Type B pancreatic cell (in vitro differentiated cells): ENCODE results near the gene OBSCN. TPM values are rescaled to one million over a fixed set of nuclear protein-coding genes. Genes with fewer than 3 reads are reported as not detected.
A peak's percentile ranks its signal among the peaks of the same experiment; 100 is the strongest.

Experiments
- DNase-seq: peaks from one replicate; pipeline ENCODE4 v3.0.0; 2021; ENCODE audit warnings: mixed read lengths; ENCODE audit not compliant: unreplicated experiment; ENCODE audit errors: extremely low spot score
- H3K27ac Mint-ChIP-seq: 2 replicates; pipeline ENCODE4 v1.8.0; 2021; ENCODE audit warnings: mild to moderate bottlenecking, mixed read lengths
- H3K27me3 Mint-ChIP-seq: 2 replicates; pipeline ENCODE4 v1.8.0; 2021; ENCODE audit warnings: mixed read lengths
- H3K36me3 Mint-ChIP-seq: 2 replicates; pipeline ENCODE4 v1.8.0; 2021; ENCODE audit warnings: mixed read lengths
- H3K4me1 Mint-ChIP-seq: one replicate; pipeline ENCODE4 v1.8.0; 2021; ENCODE audit warnings: mixed read lengths; ENCODE audit not compliant: unreplicated experiment
- H3K4me3 Mint-ChIP-seq: 2 replicates; pipeline ENCODE4 v1.8.0; 2021; ENCODE audit warnings: mild to moderate bottlenecking, mixed read lengths
- H3K9me3 Mint-ChIP-seq: 2 replicates; pipeline ENCODE4 v1.8.0; 2021; ENCODE audit warnings: mixed read lengths
- total RNA-seq: library from RNA; stranded (reverse); gene quantifications from 2 replicates; pipeline ENCODE4 v1.2.1, GENCODE V29; 2021; ENCODE audit warnings: low replicate concordance
- TF ChIP-seq, protein P1 (sequence below): fragments of 200-600 bp; sonication (generic); conservative IDR thresholded peaks from 2 replicates; pipeline ENCODE4 v1.5.0; 2021; ENCODE audit warnings: antibody characterized with exemption, mild to moderate bottlenecking

Gene OBSCN
- total RNA-seq, 1 donor from 2014 or later: 48.9 TPM

DNA sequence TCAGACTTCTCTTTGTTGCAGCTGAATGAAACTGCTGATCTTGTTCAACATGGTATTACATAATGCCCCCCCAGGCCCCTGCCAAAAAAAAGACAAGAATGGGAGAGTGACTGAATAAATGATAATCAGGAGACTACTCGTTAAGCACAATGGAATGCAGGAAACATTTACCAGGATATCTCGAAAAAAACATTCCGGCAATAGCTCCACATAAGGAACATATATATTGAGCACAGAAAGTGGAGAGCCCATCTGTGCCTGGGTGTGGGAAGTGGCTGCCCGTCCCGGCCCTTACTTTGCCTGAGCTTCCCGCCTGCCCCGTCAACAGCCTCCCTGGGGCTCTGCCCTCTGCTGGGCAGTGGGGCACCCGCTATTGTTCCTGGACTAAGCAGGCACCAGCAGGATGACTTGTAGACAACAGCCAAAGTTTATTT is 185.4 kb downstream of the OBSCN start:
- Mint-ChIP-seq H3K36me3 (peaks cover 4% of the 10 kb centered on the region), H3K4me3 (no peak overlapping the region), H3K27me3 (no peaks in the 10 kb centered on the region), H3K9me3 (no peaks in the 10 kb centered on the region), H3K27ac (peak overlapping the region; percentile 41), H3K4me1 (no peaks in the 10 kb centered on the region)
- TF ChIP-seq, protein P1, sequence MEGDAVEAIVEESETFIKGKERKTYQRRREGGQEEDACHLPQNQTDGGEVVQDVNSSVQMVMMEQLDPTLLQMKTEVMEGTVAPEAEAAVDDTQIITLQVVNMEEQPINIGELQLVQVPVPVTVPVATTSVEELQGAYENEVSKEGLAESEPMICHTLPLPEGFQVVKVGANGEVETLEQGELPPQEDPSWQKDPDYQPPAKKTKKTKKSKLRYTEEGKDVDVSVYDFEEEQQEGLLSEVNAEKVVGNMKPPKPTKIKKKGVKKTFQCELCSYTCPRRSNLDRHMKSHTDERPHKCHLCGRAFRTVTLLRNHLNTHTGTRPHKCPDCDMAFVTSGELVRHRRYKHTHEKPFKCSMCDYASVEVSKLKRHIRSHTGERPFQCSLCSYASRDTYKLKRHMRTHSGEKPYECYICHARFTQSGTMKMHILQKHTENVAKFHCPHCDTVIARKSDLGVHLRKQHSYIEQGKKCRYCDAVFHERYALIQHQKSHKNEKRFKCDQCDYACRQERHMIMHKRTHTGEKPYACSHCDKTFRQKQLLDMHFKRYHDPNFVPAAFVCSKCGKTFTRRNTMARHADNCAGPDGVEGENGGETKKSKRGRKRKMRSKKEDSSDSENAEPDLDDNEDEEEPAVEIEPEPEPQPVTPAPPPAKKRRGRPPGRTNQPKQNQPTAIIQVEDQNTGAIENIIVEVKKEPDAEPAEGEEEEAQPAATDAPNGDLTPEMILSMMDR: peak; percentile 42
- no peak for DNase-seq

GRCh38 chr1:228393811-228394570 is 186.1 kb downstream of the OBSCN start:
- TF ChIP-seq, protein P1: no peak
- H3K27ac Mint-ChIP-seq: peak overlapping the region; percentile 41
- no peaks in the 10 kb centered on the region for H3K27me3 Mint-ChIP-seq
- H3K4me3 Mint-ChIP-seq: no peak overlapping the region
- no peaks in the 10 kb centered on the region for H3K9me3 Mint-ChIP-seq
- no peak for DNase-seq
- H3K36me3 Mint-ChIP-seq: peaks cover 4% of the 10 kb centered on the region
- no peaks in the 10 kb centered on the region for H3K4me1 Mint-ChIP-seq

- Mint-ChIP-seq H3K4me1 (no peaks in the 10 kb centered on the region), H3K4me3 (no peak overlapping the region), H3K9me3 (no peaks in the 10 kb centered on the region), H3K36me3 (peaks cover 4% of the 10 kb centered on the region), H3K27me3 (no peaks in the 10 kb centered on the region), H3K27ac (no peak overlapping the region)
- TF ChIP-seq, protein P1: no peak
- DNase-seq: no peak
These were observed 186.9 kb downstream of the OBSCN start for GRCh38 chr1:228394571-228395394.

DNA sequence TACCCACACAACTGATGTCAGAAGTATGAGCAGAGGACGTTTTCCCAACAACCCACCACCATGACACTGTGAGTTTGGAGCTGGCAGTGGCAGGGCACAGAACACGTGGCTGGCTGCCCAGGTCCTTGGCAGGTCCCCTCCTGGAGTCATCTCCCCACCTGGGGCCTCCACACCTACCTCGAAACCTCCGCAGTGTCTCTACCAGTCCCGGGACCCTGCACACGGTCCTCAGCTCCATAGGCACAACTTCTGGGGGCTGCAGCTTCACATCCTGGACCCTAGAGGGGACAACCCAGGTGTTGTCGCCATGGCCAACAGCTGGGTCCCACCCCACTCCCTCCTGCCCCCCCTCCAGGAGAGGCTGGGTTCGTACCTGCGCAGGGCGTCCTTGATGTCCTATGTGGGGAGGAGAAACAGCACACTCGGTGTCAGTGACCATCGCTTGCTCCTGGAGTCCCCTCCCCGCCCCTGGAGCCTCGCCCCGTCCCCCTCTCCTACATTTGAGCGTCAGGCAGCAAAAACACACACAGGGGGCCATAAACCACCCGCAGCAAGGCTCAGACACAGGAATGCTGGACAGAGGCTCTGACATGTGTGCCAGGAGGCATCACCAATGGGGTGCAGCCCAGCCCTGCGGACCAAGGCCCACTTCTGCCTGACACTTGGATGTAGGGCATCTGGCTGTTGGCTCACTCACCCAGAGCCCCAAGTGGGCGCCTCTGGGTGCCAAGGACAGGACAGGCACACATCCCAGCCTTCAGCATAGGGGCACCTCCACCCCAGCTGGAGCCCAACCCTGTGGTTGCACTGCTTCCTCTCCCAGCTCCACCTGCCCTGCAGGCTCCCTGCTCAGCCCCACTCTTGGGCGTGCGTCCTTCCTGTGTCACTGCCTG is 189.2 kb downstream of the OBSCN start:
- TF ChIP-seq, protein P1: no peak
- DNase-seq: no peak
- Mint-ChIP-seq H3K36me3 (peaks cover 4% of the 10 kb centered on the region), H3K9me3 (no peaks in the 10 kb centered on the region), H3K4me3 (no peak overlapping the region), H3K4me1 (peaks cover 4% of the 10 kb centered on the region), H3K27ac (no peak overlapping the region), H3K27me3 (no peaks in the 10 kb centered on the region)

DNA sequence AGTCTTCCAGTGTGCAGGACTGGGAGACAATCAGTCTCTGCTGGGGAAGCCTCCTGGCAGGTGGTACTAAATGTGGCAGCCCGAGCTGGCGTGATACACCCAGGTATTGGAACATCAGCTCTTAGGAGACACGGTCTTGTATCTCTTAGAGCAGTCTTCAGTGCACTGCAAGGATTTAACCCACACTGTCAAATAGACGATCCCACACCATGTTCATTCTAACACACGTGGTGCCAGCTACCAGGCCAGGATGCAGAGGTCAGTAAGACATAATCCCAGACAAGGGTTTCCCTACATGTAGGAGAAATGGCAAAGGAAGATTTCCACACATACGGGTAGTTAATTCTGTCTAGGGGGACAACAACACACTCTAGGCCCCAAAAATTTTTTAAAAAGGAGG is 190.1 kb downstream of the OBSCN start:
- H3K9me3 Mint-ChIP-seq: no peaks in the 10 kb centered on the region
- no peak for DNase-seq
- H3K27me3 Mint-ChIP-seq: no peaks in the 10 kb centered on the region
- TF ChIP-seq, protein P1: no peak
- peaks cover 4% of the 10 kb centered on the region for H3K4me1 Mint-ChIP-seq
- no peak overlapping the region for H3K4me3 Mint-ChIP-seq
- no peak overlapping the region for H3K27ac Mint-ChIP-seq
- peaks cover 4% of the 10 kb centered on the region for H3K36me3 Mint-ChIP-seq
